ENCODE data around the gene PCBD2. TPM values are rescaled to one million over a fixed set of nuclear protein-coding genes. Genes with fewer than 3 reads are reported as not detected.

PCBD2 gene
- total RNA-seq, 1 donor from 2014 or later, result 16.8 TPM

DNA sequence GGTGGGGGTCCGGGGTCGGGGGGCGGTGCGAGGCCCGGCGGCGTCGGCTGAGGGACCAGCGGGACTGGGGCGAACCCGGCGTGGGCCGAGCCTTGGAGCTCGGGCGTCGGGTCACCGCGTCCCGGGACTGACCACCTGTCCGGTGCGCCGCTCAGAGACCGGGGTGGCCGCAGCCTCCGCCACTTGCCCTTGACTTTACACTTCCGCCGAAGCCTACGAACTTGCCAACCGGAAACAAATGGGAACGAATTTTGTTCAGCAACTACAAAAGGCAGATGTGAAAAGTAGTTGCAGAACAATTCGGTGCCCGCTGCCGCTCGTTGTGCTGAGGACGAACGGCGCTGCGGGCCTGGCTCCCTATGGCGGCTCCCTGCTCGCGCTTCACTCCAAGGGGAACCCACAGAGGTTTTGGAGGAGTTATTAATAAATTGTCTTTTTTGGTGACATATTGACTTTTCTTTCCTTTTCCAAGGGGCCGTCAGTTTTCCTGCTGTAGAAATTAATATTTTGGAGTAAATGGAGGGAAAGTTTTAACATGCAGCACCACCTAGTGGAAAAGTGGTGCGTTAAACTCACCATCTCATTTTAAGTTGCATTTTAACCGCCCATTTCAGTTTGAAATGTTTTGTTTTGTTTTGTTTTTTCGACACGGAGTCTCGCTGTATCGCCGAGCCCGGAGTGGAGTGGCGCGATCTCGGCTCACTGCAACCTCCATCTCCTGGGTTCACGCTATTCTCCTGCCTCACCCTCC lies 490 bp downstream of the PCBD2 start:
- intact Hi-C loops (cut with micrococcal nuclease), result loop anchor here (1.0 to 10.0 kb wide), 11 partner anchors 15 to 679 kb away; partner anchors contain the start of genes C5orf24, CAMLG, DDX46 and JADE2

- intact Hi-C loops (cut with micrococcal nuclease), result loop anchor here (10.0 kb wide), 3 partner anchors 382 to 532 kb away; partner anchors contain the start of genes JADE2, MACROH2A1 and UBE2B
Observed at GRCh38 chr5:134906811-134907210, 1.9 kb downstream of the PCBD2 start.

GRCh38 chr5:134910752-134911151 lies 5.8 kb downstream of the PCBD2 start:
- intact Hi-C loops (cut with micrococcal nuclease), result loop anchor here (10.0 kb wide), 2 partner anchors 284 to 424 kb away; no protein-coding TSS in a partner anchor

GRCh38 chr5:134911285-134912206 lies 6.6 kb downstream of the PCBD2 start:
- intact Hi-C loops (cut with micrococcal nuclease), result loop anchor here (10.0 kb wide), 2 partner anchors 283 to 423 kb away; no protein-coding TSS in a partner anchor

GRCh38 chr5:134913254-134913653 lies 8.3 kb downstream of the PCBD2 start:
- intact Hi-C loops (cut with micrococcal nuclease), result loop anchor here (10.0 kb wide), 2 partner anchors 282 to 422 kb away; no protein-coding TSS in a partner anchor

GRCh38 chr5:134913795-134914194 lies 8.9 kb downstream of the PCBD2 start:
- intact Hi-C loops (cut with micrococcal nuclease), result loop anchor here (10.0 kb wide), 2 partner anchors 281 to 421 kb away; no protein-coding TSS in a partner anchor

DNA sequence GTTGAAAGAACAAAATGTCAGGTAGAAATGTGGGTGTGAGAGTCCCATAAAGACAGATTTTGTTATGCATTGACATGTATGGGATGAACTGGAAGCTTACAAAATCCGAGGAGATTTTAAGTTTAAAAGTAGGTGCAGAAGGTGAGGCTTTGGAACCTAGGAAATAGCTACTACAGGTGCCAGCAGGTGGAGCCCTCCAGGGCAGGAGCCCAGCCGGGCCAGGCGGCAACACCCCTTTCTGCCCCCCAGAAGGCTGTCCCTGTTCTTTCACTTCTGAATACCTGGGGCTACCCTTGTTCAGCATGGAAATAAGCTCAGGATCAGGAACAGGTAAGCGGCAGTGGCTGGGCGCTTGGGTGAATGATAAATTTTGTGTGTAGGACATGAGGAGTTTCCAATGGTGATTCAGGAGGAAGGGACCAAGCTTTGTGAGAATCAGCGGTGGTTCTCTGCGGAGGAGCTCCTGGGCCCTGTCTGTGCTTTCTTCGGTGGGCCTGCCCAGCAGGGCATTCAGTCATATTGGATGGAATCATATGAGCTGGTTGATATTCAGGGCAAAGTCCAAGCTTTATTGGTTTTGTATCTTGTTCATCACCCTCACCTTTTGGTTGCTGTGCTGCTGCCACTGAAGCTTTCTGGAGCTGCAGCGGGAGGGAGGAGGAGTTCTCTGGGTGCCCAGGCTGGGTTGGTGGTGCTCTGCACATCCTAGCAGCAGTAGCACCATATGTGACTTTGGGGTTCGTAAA lies 12.3 kb downstream of the PCBD2 start:
- intact Hi-C loops (cut with micrococcal nuclease), result loop anchor here (10.0 kb wide), 2 partner anchors 278 to 418 kb away; no protein-coding TSS in a partner anchor

GRCh38 chr5:134918861-134919260 lies 13.9 kb downstream of the PCBD2 start:
- intact Hi-C loops (cut with micrococcal nuclease), result loop anchor here (10.0 kb wide), 2 partner anchors 276 to 416 kb away; no protein-coding TSS in a partner anchor

DNA sequence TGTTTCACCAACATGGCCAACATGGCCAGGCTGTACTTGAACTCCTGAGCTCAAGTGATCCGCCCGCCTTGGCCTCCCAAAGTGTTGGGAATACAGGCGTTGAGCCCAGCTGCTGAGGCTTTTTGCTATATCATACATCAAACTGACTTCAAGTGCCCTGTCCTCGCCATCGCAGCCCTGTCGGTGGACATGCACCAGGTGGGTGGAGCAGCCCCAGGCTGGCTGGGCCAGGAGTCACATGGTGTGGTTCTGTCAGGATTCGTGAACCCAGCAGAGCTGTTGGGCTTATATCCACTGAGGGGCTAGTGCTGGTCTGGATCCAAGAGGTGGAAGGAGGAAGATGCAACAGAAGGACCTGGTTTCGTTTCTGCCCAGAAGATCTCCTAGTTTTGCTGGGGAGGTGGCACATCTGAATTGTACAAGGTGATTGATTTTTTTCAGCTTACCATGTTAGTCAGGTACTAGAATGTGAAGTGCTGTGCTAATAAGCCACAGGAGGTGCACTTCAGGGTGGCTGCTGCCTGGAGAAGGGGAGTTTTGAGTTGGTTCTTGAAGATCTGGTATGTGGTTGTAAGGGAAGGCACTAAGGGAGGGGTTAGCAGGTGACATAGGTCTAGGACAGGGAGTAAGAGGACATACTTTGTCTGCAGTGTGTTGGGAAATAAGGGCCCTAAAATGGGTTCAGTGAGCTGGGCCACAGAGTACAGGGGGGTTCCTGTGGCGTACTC lies 16.1 kb downstream of the PCBD2 start:
- intact Hi-C loops (cut with micrococcal nuclease), result loop anchor here (1.0 kb wide), 1 partner anchor 16 kb away; the partner anchor contains the start of gene PCBD2

GRCh38 chr5:134932508-134932907 lies 27.6 kb downstream of the PCBD2 start:
- intact Hi-C loops (cut with micrococcal nuclease), result no loop called here

- intact Hi-C loops (cut with micrococcal nuclease), result no loop called here
Observed at GRCh38 chr5:134934202-134934601, 29.3 kb downstream of the PCBD2 start.

GRCh38 chr5:134935711-134936602 lies 31.0 kb downstream of the PCBD2 start:
- intact Hi-C loops (cut with micrococcal nuclease), result no loop called here

GRCh38 chr5:134937526-134937925 lies 32.6 kb downstream of the PCBD2 start:
- intact Hi-C loops (cut with micrococcal nuclease), result no loop called here

DNA sequence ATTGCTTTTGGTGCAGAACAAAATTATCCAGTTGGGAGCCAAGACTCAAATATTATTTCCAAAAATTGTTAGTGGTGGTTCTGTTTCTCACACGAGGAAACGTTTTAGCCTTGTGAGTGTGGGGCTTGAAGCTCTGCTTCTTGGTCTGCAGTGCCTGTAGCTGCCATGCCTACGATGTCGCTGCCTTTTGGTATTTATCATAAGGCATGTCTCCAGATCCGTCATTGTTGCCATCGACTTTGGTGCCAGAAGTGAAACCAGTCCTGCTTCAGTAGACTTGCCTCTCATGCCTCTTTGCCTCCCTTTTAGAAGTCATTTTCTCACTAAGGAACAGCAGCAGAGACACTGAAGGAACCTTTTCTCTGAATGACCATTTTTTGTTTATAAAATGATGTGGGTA lies 33.1 kb downstream of the PCBD2 start:
- intact Hi-C loops (cut with micrococcal nuclease), result no loop called here

DNA sequence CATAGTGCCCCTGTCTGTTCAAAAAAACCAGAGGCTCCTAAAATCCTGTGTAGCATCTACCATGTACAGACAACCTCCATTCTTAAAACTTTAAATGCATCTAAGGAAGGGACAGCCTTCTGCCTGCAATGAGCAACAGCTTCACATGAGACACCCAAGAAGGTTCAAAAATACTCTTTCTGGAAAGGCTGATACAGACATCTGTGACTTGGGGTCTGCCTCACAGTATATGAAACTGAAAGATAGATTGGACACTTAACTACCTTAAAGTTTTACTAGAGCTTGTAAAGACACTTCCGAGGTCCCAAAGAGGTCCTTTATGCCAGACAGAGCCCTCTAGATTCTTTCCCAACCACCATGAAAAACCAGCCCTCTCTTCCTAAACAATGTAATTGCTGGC lies 34.6 kb downstream of the PCBD2 start:
- intact Hi-C loops (cut with micrococcal nuclease), result no loop called here

DNA sequence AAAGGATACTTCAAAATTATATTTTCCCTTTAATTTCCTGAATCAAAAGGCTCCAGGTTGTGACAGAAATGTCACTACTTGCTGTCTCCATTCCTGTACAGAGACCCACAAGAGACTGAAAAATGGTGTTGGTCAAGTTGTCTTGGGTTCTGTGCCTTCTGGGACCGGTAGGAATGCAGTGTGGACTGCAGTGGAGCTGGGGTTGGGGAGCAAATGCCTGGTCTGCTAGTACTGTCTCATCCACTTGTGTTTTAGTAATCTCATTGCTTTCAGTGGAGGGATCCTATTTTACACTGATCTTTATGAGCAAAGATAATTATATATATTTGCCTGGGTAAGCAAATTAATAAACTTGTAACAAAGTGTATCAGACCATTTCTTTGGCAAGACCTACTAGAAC lies 38.6 kb downstream of the PCBD2 start:
- intact Hi-C loops (cut with micrococcal nuclease), result no loop called here

DNA sequence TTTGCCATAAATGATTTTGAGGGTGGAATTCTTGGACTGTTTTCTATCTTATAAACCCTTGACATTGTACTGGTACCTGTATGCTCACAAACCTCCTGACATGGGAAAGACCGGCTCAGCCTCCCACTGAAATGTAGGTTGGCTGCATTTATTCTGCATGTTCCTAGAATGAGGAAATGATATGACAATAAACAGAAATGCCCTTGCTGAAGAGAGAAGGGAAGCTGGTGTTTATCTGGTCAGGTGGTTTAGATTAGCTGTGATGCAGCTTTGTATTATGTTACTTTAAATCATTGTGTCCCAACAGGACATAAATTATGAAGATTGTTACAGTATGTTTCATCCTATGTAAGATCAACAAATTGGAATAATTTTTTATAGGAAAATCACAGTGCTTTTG lies 39.7 kb downstream of the PCBD2 start:
- intact Hi-C loops (cut with micrococcal nuclease), result no loop called here

DNA sequence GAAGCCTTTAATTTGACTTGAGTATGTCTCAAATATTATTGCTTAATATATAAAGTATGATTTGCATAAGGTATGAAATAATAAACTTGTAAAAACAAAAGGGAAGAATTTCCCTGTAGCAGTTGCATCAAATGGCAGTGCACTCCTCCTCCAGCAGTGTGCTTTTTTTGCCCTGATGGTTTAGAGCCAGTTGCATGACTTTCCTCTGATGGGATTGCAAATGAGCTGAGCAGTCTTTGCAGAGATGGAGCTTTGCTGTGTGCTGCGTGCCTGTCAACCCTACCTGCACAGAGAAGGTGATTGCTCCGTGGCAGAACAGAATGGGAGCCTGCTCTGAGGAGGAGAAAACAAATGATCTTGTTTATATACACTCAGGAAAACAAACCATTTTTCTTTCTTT lies 40.1 kb downstream of the PCBD2 start:
- intact Hi-C loops (cut with micrococcal nuclease), result no loop called here

GRCh38 chr5:134948911-134949310 lies 44.0 kb downstream of the PCBD2 start:
- intact Hi-C loops (cut with micrococcal nuclease), result no loop called here

Data from T-helper 2 cell treated with Interferon-gamma antibody and Interleukin-4, amounts not matched to agents 100 ng/mL and 5 ng/mL, for 36 hours (primary cell).